ENCODE data around the gene ADCY10.
A peak's percentile ranks its signal among the peaks of the same experiment; 100 is the strongest.
"Not testable (repeated sequence)": the region's sequence is repeated elsewhere in the genome, so short reads cannot be mapped to it uniquely, and the experiment has no call there.

The ADCY10 gene

DNA sequence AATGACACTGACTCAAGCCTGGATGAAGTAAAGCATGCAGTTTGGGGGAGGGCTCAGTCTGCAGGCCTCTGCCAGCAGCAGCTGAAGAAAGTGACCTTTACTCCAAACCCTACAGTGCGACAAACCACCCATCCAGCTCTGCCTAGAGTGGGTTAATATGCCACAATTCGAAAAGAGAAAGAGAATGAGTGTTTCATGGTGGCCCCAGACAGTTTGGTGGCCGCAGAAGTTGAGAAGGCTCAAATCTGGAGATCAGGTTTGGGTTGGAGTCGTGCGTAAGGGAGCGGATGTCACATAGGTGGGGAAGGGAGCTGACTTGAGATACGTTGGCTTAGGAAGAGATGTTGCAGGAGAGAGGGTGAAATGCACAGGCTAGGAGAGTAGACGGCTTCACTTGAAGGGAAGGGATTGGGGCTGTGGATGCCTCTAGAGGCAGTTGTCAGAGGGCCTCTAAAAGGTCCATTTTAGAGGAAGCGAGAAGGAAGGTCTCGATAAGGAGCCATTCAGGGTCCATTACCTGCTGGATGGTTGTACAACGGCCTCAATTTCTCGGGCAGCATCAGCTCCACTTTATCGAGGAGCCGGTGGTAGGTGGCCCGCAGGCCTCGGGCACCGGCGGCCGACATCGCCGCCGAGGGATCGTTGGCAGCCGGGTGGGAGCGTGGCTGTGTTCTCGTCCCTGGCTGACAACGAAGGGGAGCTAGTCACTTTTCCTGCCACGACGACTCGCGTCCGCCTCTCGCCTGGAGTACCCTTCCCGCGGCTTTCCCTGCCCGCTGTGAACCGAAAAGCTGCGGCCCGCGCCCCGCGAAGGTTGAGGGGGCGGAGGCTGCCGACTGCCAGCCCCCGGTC is 21.5 kb upstream of the ADCY10 start:
- peak; percentile 20 to 26 for ATAC-seq (replicated peaks)

GRCh38 chr1:167934426-167935215 is 20.7 kb upstream of the ADCY10 start:
- peak overlapping the region; percentile 88 to 96 for H3K4me3 Mint-ChIP-seq
- no peak for ATAC-seq (replicated peaks)

More for the DNA sequence above, 21.5 kb upstream of the ADCY10 start:
- Mint-ChIP-seq H3K27me3 (no peaks in the 10 kb centered on the region), H3K4me3 (peak overlapping the region; percentile 88 to 96), H3K27ac (peak overlapping the region; percentile 100), H3K4me1 (peaks cover 11 to 27% of the 10 kb centered on the region in 2 donors), H3K36me3 (peaks cover 1 to 3% of the 10 kb centered on the region in 2 donors), H3K9me3 (no peaks in the 10 kb centered on the region)
- DNase-seq = peak; percentile 16

DNA sequence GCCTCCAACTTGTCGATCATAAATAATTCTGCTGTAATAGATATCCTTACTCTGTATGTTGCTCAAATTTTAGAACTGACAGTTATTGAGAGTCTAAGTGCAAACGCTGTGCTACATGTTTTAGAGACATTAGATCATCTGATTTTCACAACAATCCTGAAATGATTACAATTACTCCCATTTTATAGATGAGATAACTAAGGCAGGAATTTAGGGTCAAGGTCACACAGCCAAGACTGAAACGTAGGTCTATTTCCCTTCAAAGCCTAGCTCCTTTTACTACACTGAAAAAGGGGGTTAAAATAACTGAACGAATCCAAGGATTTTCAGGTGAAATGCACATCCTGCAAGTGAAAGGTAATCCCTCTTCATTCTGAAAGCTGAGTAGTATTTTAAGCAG is 19.9 kb upstream of the ADCY10 start:
- H3K4me3 Mint-ChIP-seq = no peak overlapping the region
- no peak overlapping the region for H3K27ac Mint-ChIP-seq
- H3K4me1 Mint-ChIP-seq = peaks cover 11 to 32% of the 10 kb centered on the region in 2 donors
- no peaks in the 10 kb centered on the region for H3K9me3 Mint-ChIP-seq
- H3K36me3 Mint-ChIP-seq = peaks cover 1 to 3% of the 10 kb centered on the region in 2 donors
- ATAC-seq (replicated peaks) (no peak), DNase-seq (no peak)
- H3K27me3 Mint-ChIP-seq = no peaks in the 10 kb centered on the region

More at GRCh38 chr1:167934426-167935215, 20.7 kb upstream of the ADCY10 start:
- DNase-seq = no peak
- Mint-ChIP-seq H3K9me3 (no peaks in the 10 kb centered on the region), H3K36me3 (peaks cover 1 to 3% of the 10 kb centered on the region in 2 donors), H3K27ac (peak overlapping the region; percentile 100), H3K27me3 (no peaks in the 10 kb centered on the region), H3K4me1 (peaks cover 11 to 31% of the 10 kb centered on the region in 2 donors)

DNA sequence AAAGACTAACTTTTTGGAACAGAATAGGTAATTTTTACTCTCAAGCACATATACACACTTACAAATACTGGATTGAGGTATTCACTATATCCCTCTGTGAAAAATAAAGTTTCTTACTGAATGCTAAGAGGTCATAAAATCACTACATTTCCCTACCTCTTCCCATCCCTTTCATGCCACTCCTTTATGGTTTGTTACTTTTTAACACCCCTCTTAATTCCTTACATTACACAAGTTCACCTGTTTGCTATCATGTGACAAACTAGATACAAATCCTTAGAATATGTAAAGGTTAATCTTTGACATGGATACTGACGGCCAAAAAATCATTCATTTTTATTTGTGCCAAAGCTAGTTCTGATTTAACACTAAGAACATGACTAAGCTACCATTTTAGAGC is 15.8 kb upstream of the ADCY10 start:
- Mint-ChIP-seq H3K27me3 (no peaks in the 10 kb centered on the region), H3K4me1 (peaks cover 11 to 34% of the 10 kb centered on the region in 2 donors), H3K36me3 (peaks cover 0 to 7% of the 10 kb centered on the region in 2 donors), H3K9me3 (no peaks in the 10 kb centered on the region), H3K4me3 (no peak overlapping the region), H3K27ac (no peak overlapping the region)
- ATAC-seq (replicated peaks) (no peak), DNase-seq (no peak)

- not testable (repeated sequence) for H3K27me3 Mint-ChIP-seq; ATAC-seq (replicated peaks); H3K9me3 Mint-ChIP-seq; H3K4me3 Mint-ChIP-seq; DNase-seq; H3K27ac Mint-ChIP-seq; H3K36me3 Mint-ChIP-seq
- peaks cover 11 to 27% of the 10 kb centered on the region in 2 donors for H3K4me1 Mint-ChIP-seq
Measured at GRCh38 chr1:167928919-167929318, 15.0 kb upstream of the ADCY10 start.

- peaks cover 7 to 23% of the 10 kb centered on the region in 2 donors for H3K4me1 Mint-ChIP-seq
- H3K36me3 Mint-ChIP-seq = peaks cover 0 to 4% of the 10 kb centered on the region in 2 donors
- no peak overlapping the region for H3K4me3 Mint-ChIP-seq
Measured at GRCh38 chr1:167928457-167928852, 14.5 kb upstream of the ADCY10 start.

GRCh38 chr1:167927046-167927754 is 13.3 kb upstream of the ADCY10 start:
- DNase-seq (no peak), ATAC-seq (replicated peaks) (no peak)
- Mint-ChIP-seq H3K4me1 (peaks cover 7 to 22% of the 10 kb centered on the region in 2 donors), H3K4me3 (no peak overlapping the region), H3K27ac (no peak overlapping the region), H3K9me3 (no peaks in the 10 kb centered on the region), H3K27me3 (no peaks in the 10 kb centered on the region), H3K36me3 (peaks cover 3 to 8% of the 10 kb centered on the region in 2 donors)

More at GRCh38 chr1:167928457-167928852, 14.5 kb upstream of the ADCY10 start:
- ATAC-seq (replicated peaks) (no peak), DNase-seq (no peak)
- Mint-ChIP-seq H3K9me3 (no peaks in the 10 kb centered on the region), H3K27me3 (no peaks in the 10 kb centered on the region), H3K27ac (no peak overlapping the region)

GRCh38 chr1:167926486-167926997 is 12.6 kb upstream of the ADCY10 start:
- H3K9me3 Mint-ChIP-seq = no peaks in the 10 kb centered on the region
- H3K36me3 Mint-ChIP-seq = peaks cover 3 to 8% of the 10 kb centered on the region in 2 donors
- peaks cover 7 to 22% of the 10 kb centered on the region in 2 donors for H3K4me1 Mint-ChIP-seq
- DNase-seq (no peak), ATAC-seq (replicated peaks) (no peak)
- no peak overlapping the region for H3K27ac Mint-ChIP-seq
- no peak overlapping the region for H3K4me3 Mint-ChIP-seq
- H3K27me3 Mint-ChIP-seq = no peaks in the 10 kb centered on the region

GRCh38 chr1:167924543-167925231 is 10.8 kb upstream of the ADCY10 start:
- Mint-ChIP-seq H3K4me3 (no peak overlapping the region), H3K36me3 (peaks cover 3 to 8% of the 10 kb centered on the region in 2 donors)
- no peak for ATAC-seq (replicated peaks)

GRCh38 chr1:167924102-167924501 is 10.2 kb upstream of the ADCY10 start:
- ATAC-seq (replicated peaks) = no peak
- Mint-ChIP-seq H3K36me3 (peaks cover 5 to 8% of the 10 kb centered on the region in 2 donors), H3K4me1 (peaks cover 7 to 18% of the 10 kb centered on the region in 2 donors), H3K27ac (no peak overlapping the region), H3K9me3 (no peaks in the 10 kb centered on the region), H3K27me3 (no peaks in the 10 kb centered on the region), H3K4me3 (no peak overlapping the region)
- DNase-seq = no peak

More at GRCh38 chr1:167924543-167925231, 10.8 kb upstream of the ADCY10 start:
- Mint-ChIP-seq H3K27ac (no peak overlapping the region), H3K27me3 (no peaks in the 10 kb centered on the region), H3K9me3 (no peaks in the 10 kb centered on the region), H3K4me1 (peaks cover 7 to 19% of the 10 kb centered on the region in 2 donors)
- DNase-seq = no peak

GRCh38 chr1:167923324-167924056 is 9.6 kb upstream of the ADCY10 start:
- H3K4me3 Mint-ChIP-seq = no peak overlapping the region
- no peaks in the 10 kb centered on the region for H3K9me3 Mint-ChIP-seq
- H3K27ac Mint-ChIP-seq = no peak overlapping the region
- no peaks in the 10 kb centered on the region for H3K27me3 Mint-ChIP-seq
- H3K36me3 Mint-ChIP-seq = peaks cover 5 to 8% of the 10 kb centered on the region in 2 donors
- H3K4me1 Mint-ChIP-seq = peaks cover 7 to 18% of the 10 kb centered on the region in 2 donors
- ATAC-seq (replicated peaks) = no peak
- DNase-seq = no peak

DNA sequence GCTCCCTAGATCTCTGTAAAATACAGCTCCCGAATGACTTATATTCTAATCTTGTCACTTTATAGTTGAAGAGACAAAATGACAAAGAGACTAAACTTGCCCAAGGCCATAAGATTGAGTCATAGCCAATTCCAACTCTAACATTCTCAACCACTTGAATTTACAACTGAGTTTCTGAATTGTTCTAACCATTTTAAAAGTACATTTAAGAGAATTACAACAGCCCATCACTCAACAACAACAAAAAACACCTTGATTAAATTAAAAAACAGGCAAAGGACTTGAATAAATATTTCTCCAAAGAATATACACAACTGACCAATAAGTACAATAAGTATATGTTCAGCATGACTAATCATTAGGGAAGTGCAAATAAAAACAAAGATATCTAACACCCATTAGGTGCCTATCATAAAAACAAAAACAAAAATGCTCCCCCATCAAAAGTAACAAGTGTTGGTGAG is 8.7 kb upstream of the ADCY10 start:
- H3K4me1 Mint-ChIP-seq = peaks cover 7 to 15% of the 10 kb centered on the region in 2 donors
- ATAC-seq (replicated peaks) = no peak

DNA sequence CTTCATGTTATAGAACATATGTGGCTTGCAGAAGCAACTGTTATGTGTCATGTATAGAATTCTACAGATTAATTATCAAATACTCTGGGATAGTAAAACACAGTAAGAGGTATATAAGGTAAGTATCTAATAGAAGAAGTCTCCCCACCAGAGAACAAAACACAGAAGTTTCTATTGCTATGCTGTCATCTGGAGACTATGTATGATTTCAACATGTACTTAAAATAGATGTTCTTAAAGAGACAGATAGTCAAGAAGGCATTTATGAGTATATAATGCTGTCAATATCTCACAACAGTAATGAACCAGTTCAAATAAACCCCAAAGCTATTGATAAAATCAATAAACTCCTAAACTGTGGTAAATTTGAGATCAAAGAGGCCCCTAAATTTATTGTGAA is 8.1 kb upstream of the ADCY10 start:
- peaks cover 7 to 14% of the 10 kb centered on the region in 2 donors for H3K36me3 Mint-ChIP-seq
- H3K4me1 Mint-ChIP-seq = peaks cover 4 to 9% of the 10 kb centered on the region in 2 donors
- DNase-seq (no peak), ATAC-seq (replicated peaks) (no peak)
- no peaks in the 10 kb centered on the region for H3K9me3 Mint-ChIP-seq
- no peak overlapping the region for H3K4me3 Mint-ChIP-seq
- no peak overlapping the region for H3K27ac Mint-ChIP-seq
- H3K27me3 Mint-ChIP-seq = no peaks in the 10 kb centered on the region

More for the DNA sequence above, 8.7 kb upstream of the ADCY10 start:
- H3K9me3 Mint-ChIP-seq = no peaks in the 10 kb centered on the region
- no peak overlapping the region for H3K27ac Mint-ChIP-seq
- no peaks in the 10 kb centered on the region for H3K27me3 Mint-ChIP-seq
- no peak overlapping the region for H3K4me3 Mint-ChIP-seq
- DNase-seq = no peak
- H3K36me3 Mint-ChIP-seq = peaks cover 5 to 12% of the 10 kb centered on the region in 2 donors

All from stimulated activated naive B cell treated with anti-CD40 and anti-IgM and Interleukin-4, amounts not matched to agents 10 μg/mL and 1 μg/mL and 100 μg/mL, for 72 hours (primary cell).